K562 (cell line): ENCODE measurements around the gene WNT3. TPM values are rescaled to one million over a fixed set of nuclear protein-coding genes. Genes with fewer than 3 reads are reported as not detected.

Source experiments
- ADNP ChIP-seq: fragments of 200-800 bp; sonication (Bioruptor generic); IDR thresholded peaks from 2 replicates; pipeline ENCODE4 v1.6.1; 2016; ENCODE audit warnings: missing genetic modification characterization, missing compliant biosample characterization
- ARNT ChIP-seq, 2 experiments: fragments of 450-650 bp; IDR thresholded peaks; 2 replicates each; pipeline ENCODE4 v1.6.1; 2016; ENCODE audit warnings: mild to moderate bottlenecking in 1 of 2
- CREM ChIP-seq: IDR thresholded peaks from 2 replicates; pipeline ENCODE4 v1.6.1; 2014; ENCODE audit warnings: antibody characterized with exemption, low read depth
- FOXK2 ChIP-seq, 2 experiments: fragments of 450-650 bp; IDR thresholded peaks in 1 of 2; conservative IDR thresholded peaks in 1 of 2; 2 replicates each; pipeline ENCODE4 v1.6.1; 2016; ENCODE audit warnings: low read depth in 2 of 2, mild to moderate bottlenecking in 1 of 2
- HDAC8 ChIP-seq: fragments of 450-650 bp; IDR thresholded peaks from 2 replicates; pipeline ENCODE4 v1.6.1; 2016; ENCODE audit warnings: mild to moderate bottlenecking, missing genetic modification characterization, moderate library complexity, missing compliant biosample characterization
- HMG20A ChIP-seq: fragments of 450-650 bp; formaldehyde crosslinking; conservative IDR thresholded peaks from 2 replicates; pipeline ENCODE4 v1.4.0; 2020; ENCODE audit warnings: mild to moderate bottlenecking, mixed read lengths
- IRF9 ChIP-seq: fragments of 450-650 bp; IDR thresholded peaks from 2 replicates; pipeline ENCODE4 v1.6.1; 2016; ENCODE audit warnings: missing biosample characterization, missing genetic modification characterization
- JUND ChIP-seq, 2 experiments: IDR thresholded peaks; 2 replicates in 1 of 2; 3 replicates in 1 of 2; pipeline ENCODE4 v1.6.1; 2011; ENCODE audit warnings: borderline replicate concordance in 2 of 2, low read depth in 2 of 2, low read length in 2 of 2, improper control_type of control experiment in 1 of 2, missing biosample characterization in 1 of 2, missing genetic modification characterization in 1 of 2, missing genetic modification reagents in 1 of 2
- MAFK ChIP-seq: IDR thresholded peaks from 2 replicates; pipeline ENCODE4 v1.6.1; 2011; ENCODE audit warnings: low read length, improper control_type of control experiment
- MED1 ChIP-seq: sonication (generic); formaldehyde crosslinking; IDR thresholded peaks from 2 replicates; pipeline ENCODE4 v1.8.1; 2023; ENCODE audit warnings: missing genetic modification reagents, borderline replicate concordance
- MTA1 ChIP-seq: fragments of 450-650 bp; IDR thresholded peaks from 2 replicates; pipeline ENCODE4 v1.6.1; 2017; ENCODE audit warnings: borderline replicate concordance
- NFE2L1 ChIP-seq: fragments of 450-650 bp; IDR thresholded peaks from 2 replicates; pipeline ENCODE4 v1.6.1; 2016; ENCODE audit warnings: missing genetic modification characterization, low read depth, mild to moderate bottlenecking, missing compliant biosample characterization, moderate library complexity, borderline replicate concordance
- NR1H2 ChIP-seq: sonication (generic); formaldehyde crosslinking; IDR thresholded peaks from 2 replicates; pipeline ENCODE4 v1.4.0; 2020; ENCODE audit warnings: mild to moderate bottlenecking, missing genetic modification reagents
- PHF8 ChIP-seq: fragments of 200-600 bp; sonication (generic); IDR thresholded peaks from 2 replicates; pipeline ENCODE4 v1.6.1; 2012; ENCODE audit warnings: mixed run types, mild to moderate bottlenecking, inconsistent platforms, low read length, moderate library complexity, borderline replicate concordance
- SP2 ChIP-seq: IDR thresholded peaks from 2 replicates; pipeline ENCODE4 v1.6.1; 2011; ENCODE audit warnings: mild to moderate bottlenecking, low read depth, low read length, moderate library complexity; ENCODE audit not compliant: poor library complexity, severe bottlenecking; ENCODE audit errors: extremely low read depth
- THRAP3 ChIP-seq: fragments of 450-650 bp; IDR thresholded peaks from 2 replicates; pipeline ENCODE4 v1.6.1; 2016; ENCODE audit warnings: mild to moderate bottlenecking, inconsistent platforms, borderline replicate concordance
- ZFP30 ChIP-seq: fragments of 250-450 bp; sonication (Bioruptor Pico); IDR thresholded peaks from 2 replicates; pipeline ENCODE4 v1.8.0; 2022; ENCODE audit warnings: moderate library complexity, mild to moderate bottlenecking, inconsistent platforms, borderline replicate concordance
- ZNF197 ChIP-seq: fragments of 200-800 bp; sonication (Bioruptor generic); IDR thresholded peaks from 2 replicates; pipeline ENCODE4 v1.6.1; 2016; ENCODE audit warnings: low read depth, missing genetic modification characterization, missing compliant biosample characterization
- ZNF436 ChIP-seq: fragments of 250-450, 450-650 bp; sonication (Bioruptor Pico); formaldehyde crosslinking; IDR thresholded peaks from 2 replicates; pipeline ENCODE4 v1.7.0; 2020; ENCODE audit warnings: mild to moderate bottlenecking
- polyA plus RNA-seq, 8 experiments: library from polyadenylated mRNA; depleted of rRNA in 4 of 8; stranded (reverse) in 5 of 8; unstranded in 3 of 8; fragments of >200 nt; fragmentation: Nextera tagmentation in 2 of 8; fragmentation: Illumina TruSeq in 1 of 8; extraction: Ambion mirVana in 2 of 8; extraction: Trizol in 1 of 8; gene quantifications; 2 replicates each; pipeline versions ENCODE4 v1.2.1 to v1.2.3, GENCODE V29; 2011 to 2014; ENCODE audit warnings: inconsistent platforms in 1 of 8, missing spikeins in 1 of 8
- total RNA-seq, 7 experiments: library from RNA; depleted of rRNA in 6 of 7; stranded (reverse); fragments of >200 nt in 6 of 7; fragmentation: Illumina TruSeq in 2 of 7; extraction: Trizol in 2 of 7; gene quantifications; 2 replicates each; pipeline versions ENCODE4 v1.2.1 to v1.2.3, GENCODE V29; 2011 to 2021; ENCODE audit warnings: low replicate concordance in 1 of 7
- TF ChIP-seq, protein P1 (sequence below): fragments of 250-450 bp; sonication (Bioruptor Pico); IDR thresholded peaks from 2 replicates; pipeline ENCODE4 v1.4.0; 2020; ENCODE audit warnings: mild to moderate bottlenecking
- TF ChIP-seq, protein P2 (sequence below): fragments of 450-650 bp; IDR thresholded peaks from 2 replicates; pipeline ENCODE4 v1.6.1; 2017; ENCODE audit warnings: mild to moderate bottlenecking, moderate library complexity
- TF ChIP-seq, protein P3 (sequence below): sonication (generic); formaldehyde crosslinking; IDR thresholded peaks from 2 replicates; pipeline ENCODE4 v1.8.1; 2022; ENCODE audit warnings: missing genetic modification reagents

WNT3 gene
- total and polyA plus RNA-seq, 9 of the 15 experiments (the other 6 are each of a cell fraction or from before 2014, with no cell fraction given), result 1.5 to 6.1 (median 3.3) TPM

GRCh38 chr17:46818929-46819859, 702 bp upstream of the WNT3 start (continued):
- TF ChIP-seq, protein P1, sequence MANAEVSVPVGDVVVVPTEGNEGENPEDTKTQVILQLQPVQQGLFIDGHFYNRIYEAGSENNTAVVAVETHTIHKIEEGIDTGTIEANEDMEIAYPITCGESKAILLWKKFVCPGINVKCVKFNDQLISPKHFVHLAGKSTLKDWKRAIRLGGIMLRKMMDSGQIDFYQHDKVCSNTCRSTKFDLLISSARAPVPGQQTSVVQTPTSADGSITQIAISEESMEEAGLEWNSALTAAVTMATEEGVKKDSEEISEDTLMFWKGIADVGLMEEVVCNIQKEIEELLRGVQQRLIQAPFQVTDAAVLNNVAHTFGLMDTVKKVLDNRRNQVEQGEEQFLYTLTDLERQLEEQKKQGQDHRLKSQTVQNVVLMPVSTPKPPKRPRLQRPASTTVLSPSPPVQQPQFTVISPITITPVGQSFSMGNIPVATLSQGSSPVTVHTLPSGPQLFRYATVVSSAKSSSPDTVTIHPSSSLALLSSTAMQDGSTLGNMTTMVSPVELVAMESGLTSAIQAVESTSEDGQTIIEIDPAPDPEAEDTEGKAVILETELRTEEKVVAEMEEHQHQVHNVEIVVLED (CRISPR knock-in tag), result no peak
- TF ChIP-seq NR1H2, result no peak
- TF ChIP-seq ZNF197, result no peak
- TF ChIP-seq MTA1, result no peak
- no peak for TF ChIP-seq IRF9 (tag)
- no peak for TF ChIP-seq MED1
- TF ChIP-seq JUND (IDR thresholded peaks at IDR 0.05; ENCODE audit: borderline replicate concordance, low read depth, low read length), result peak; percentile 37; the same call in 1 of the 2 replicates
- TF ChIP-seq JUND (tag; IDR thresholded peaks at IDR 0.05; ENCODE audit: borderline replicate concordance, low read depth, low read length), result 0 out of 3 replicates have a peak, but pooled peaks have one; percentile 25
- TF ChIP-seq FOXK2 (conservative IDR thresholded peaks at IDR 0.05 in 1 of 2, IDR thresholded peaks at IDR 0.05 in 1 of 2; ENCODE audit: low read depth in 2 of 2), result 0 out of 4 replicates have a peak, but pooled peaks have one; percentile 11 to 35
- TF ChIP-seq, protein P2, sequence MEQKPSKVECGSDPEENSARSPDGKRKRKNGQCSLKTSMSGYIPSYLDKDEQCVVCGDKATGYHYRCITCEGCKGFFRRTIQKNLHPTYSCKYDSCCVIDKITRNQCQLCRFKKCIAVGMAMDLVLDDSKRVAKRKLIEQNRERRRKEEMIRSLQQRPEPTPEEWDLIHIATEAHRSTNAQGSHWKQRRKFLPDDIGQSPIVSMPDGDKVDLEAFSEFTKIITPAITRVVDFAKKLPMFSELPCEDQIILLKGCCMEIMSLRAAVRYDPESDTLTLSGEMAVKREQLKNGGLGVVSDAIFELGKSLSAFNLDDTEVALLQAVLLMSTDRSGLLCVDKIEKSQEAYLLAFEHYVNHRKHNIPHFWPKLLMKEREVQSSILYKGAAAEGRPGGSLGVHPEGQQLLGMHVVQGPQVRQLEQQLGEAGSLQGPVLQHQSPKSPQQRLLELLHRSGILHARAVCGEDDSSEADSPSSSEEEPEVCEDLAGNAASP, result no peak
- no peak for TF ChIP-seq THRAP3
- TF ChIP-seq, protein P3, sequence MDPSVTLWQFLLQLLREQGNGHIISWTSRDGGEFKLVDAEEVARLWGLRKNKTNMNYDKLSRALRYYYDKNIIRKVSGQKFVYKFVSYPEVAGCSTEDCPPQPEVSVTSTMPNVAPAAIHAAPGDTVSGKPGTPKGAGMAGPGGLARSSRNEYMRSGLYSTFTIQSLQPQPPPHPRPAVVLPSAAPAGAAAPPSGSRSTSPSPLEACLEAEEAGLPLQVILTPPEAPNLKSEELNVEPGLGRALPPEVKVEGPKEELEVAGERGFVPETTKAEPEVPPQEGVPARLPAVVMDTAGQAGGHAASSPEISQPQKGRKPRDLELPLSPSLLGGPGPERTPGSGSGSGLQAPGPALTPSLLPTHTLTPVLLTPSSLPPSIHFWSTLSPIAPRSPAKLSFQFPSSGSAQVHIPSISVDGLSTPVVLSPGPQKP (CRISPR knock-in tag), result no peak
- TF ChIP-seq MAFK, result no peak
- TF ChIP-seq PHF8, result peak; percentile 55; the same call in 1 of the 2 replicates
- no peak for TF ChIP-seq ZNF436
- no peak for TF ChIP-seq HDAC8 (tag)
- no peak for TF ChIP-seq ARNT (IDR thresholded peaks at IDR 0.05)
- no peak for TF ChIP-seq HMG20A (CRISPR knock-in tag)
- no peak for TF ChIP-seq ZFP30
- no peak for TF ChIP-seq SP2
- TF ChIP-seq CREM, result no peak; the same call in 1 of the 2 replicates
- TF ChIP-seq NFE2L1 (tag), result no peak
- TF ChIP-seq ADNP (tag), result no peak
